Dedifferentiated amniotic fluid mesenchymal stem cell (primary cell): ENCODE results near the gene CAPN11.
"Not testable (repeated sequence)": the region's sequence is repeated elsewhere in the genome, so short reads cannot be mapped to it uniquely, and the experiment has no call there.

ENCODE experiments used
- DNase-seq: peaks from one replicate; pipeline ENCODE4 v3.0.0-alpha.2; 2016; ENCODE audit errors: extremely low spot score

CAPN11 gene

DNA sequence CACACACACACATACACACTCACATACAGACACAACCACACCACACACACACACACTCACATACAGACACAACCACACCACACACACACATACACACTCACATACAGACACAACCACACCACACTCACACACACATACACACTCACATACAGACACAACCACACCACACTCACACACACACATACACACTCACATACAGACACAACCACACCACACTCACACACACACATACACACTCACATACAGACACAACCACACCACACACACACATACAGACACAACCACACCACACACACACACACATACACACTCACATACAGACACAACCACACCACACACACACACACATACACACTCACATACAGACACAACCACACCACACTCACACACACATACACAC, 23.2 kb downstream of the CAPN11 start:
- DNase-seq: not testable (repeated sequence)

- DNase-seq: no peak
Observed at GRCh38 chr6:44182911-44183390, 24.3 kb downstream of the CAPN11 start.

DNA sequence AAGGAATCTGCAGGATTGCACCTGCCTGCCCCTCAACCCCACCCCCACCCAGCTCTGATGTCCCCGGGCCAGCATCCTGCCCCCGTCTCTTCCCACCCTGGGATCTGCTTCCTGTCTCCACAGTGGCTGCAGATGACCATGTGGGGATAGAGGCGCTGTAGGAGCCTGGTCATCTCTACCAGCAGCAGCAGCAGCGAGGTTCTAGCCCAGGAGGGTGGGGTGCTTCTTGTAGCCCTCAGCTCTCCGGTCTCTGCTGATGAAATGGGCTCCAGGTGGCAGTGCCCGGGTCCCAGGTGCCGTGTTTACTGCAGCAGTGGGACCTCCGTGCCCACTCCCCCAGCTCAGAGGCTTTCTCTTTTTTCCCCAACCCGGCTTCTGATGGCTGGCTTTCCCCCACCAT, 25.2 kb downstream of the CAPN11 start:
- DNase-seq: no peak

DNA sequence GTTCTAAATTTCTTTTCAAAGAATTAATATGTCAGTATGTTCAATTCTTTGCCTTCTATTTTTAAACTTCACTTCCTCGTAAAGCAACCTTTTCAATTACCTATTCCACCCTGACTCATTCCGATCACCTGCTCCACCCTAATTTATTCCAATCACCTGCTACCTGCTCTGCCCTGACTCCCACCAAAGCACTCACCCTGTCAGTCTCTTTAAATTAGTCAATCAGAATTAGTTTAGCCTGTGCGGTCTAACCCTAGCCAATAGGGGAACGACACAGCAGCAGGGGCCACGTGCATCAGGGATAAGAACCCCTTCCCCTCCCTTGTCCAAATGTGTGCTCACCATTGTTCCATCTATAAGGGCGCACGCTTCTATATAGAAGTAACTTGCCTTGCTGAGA, 26.7 kb downstream of the CAPN11 start:
- DNase-seq: not testable (repeated sequence)

- DNase-seq: no peak
Observed at GRCh38 chr6:44185953-44186634, 27.5 kb downstream of the CAPN11 start.

DNA sequence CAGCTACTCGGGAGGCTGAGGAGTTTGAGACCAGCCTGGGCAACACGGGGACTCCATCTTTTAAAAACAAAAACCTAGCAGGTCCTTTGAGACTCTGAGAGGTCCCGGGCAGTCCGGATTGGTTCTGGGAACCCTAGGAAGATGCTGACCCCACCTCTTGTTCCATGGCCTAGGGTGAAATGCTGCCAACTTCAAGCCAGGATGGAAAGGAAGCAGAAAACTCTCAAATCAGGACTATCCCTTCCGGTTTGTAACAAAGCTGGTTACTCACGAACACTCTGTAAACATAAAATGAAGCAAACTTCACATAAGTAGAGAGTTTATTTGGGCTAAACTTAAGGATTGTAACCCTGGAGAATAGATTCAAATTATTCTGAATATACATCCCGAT, 28.0 kb downstream of the CAPN11 start:
- DNase-seq: no peak

DNA sequence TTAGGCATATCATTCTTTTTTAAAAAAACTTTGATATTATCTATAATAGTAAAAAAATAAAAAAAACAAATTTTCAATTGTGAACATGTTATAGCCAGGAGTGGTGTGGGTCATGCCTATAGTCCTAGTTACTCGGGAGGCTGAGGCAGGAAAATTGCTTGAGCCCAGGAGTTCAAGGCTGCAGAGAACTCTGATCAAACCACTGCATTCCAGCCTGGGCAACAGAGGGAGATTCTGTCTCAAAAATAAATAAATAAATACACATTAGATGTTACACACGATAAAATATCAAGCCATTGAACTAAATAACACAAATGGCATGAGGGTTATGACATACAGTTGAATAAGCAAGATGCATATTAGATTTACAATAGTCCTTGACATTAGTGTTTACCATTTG, 30.2 kb downstream of the CAPN11 start:
- no peak for DNase-seq

GRCh38 chr6:44189257-44189656, 30.6 kb downstream of the CAPN11 start:
- no peak for DNase-seq

- no peak for DNase-seq
Observed at GRCh38 chr6:44190715-44191114, 32.1 kb downstream of the CAPN11 start.

GRCh38 chr6:44192428-44193041, 33.9 kb downstream of the CAPN11 start:
- DNase-seq: no peak

DNA sequence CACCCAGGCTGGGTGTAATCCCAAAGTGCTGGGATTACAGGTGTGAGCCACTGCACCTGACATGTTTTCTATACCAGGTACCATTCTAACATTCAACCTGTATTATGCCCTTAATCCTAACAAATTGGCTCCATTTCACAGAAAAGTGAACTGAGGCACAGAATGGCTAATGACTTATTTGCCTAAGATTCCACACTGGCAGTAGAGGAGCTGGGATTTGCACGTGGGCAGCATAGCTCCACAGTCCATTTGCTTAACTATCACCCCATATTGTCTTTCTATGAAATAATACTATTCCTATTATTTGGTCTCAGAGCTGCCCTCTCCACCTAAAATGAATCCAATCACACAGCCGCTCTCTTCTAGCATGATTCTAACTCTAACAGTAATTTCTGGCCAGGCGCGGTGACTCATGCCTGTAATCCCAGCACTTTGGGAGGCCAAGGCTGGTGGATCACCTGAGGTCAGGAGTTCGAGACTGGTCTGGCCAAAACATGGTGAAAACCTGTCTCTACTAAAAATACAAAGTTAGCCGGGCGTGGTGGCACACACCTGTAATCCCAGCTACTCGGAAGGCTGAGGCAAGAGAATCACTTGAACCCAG, 34.8 kb downstream of the CAPN11 start:
- no peak for DNase-seq

GRCh38 chr6:44194326-44194725, 35.7 kb downstream of the CAPN11 start:
- DNase-seq: no peak

DNA sequence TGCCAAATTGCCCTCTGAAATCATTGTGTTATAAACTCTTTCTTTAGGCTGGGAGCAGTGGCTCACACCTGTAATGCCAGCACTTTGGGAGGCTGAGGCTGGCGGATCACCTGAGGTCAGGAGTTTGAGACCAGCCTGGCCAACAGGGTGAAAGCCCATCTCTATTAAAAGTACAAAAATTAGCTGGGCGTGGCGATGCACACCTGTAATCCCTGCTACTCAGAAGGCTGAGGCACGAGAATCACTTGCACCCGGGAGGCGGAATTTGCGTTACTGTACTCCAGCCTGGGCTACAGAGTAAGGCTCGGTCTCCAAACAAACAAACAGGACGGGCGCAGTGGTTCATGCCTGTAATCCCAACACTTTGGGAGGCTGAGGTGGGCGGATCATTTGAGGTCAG, 37.7 kb downstream of the CAPN11 start:
- DNase-seq: not testable (repeated sequence)

DNA sequence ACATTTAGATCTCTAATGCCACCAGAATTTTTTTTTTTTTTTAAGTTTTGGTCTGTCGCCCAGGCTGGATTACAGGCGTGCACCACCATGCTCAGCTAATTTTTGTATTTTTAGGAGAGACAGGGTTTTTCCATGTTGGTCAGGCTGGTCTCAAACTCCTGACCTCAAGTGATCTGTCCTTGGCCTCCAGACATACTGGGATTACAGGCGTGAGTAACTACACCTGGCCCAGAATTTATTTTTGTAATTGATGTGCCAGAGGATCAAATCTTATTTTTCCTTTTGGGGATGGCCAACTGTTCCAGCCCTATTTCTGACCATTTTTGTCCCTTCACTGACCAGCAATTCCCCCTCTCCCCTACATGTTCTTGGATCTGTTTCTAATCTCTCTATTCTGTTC, 40.1 kb downstream of the CAPN11 start:
- no peak for DNase-seq

- no peak for DNase-seq
Observed at GRCh38 chr6:44199883-44200282, 41.3 kb downstream of the CAPN11 start.

DNA sequence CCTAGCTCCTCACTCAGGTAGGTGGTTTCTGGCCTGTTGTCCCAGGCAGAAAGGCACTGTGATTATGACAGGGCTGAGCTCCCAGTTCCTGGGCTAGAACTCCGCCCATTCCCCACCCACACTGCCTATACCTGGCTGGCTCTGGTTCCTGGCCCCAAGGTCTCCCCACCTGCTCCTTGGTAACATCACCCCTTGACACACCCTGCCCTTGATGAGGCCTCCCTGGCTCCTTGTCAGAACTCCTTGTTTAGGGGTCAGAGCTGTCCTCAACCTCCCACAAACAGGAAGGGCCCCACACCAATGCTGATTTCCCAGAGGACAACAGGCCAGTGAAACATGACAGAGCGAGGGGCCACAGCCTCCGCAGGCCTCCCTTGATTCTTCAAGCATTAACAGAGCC, 42.6 kb downstream of the CAPN11 start:
- no peak for DNase-seq

DNA sequence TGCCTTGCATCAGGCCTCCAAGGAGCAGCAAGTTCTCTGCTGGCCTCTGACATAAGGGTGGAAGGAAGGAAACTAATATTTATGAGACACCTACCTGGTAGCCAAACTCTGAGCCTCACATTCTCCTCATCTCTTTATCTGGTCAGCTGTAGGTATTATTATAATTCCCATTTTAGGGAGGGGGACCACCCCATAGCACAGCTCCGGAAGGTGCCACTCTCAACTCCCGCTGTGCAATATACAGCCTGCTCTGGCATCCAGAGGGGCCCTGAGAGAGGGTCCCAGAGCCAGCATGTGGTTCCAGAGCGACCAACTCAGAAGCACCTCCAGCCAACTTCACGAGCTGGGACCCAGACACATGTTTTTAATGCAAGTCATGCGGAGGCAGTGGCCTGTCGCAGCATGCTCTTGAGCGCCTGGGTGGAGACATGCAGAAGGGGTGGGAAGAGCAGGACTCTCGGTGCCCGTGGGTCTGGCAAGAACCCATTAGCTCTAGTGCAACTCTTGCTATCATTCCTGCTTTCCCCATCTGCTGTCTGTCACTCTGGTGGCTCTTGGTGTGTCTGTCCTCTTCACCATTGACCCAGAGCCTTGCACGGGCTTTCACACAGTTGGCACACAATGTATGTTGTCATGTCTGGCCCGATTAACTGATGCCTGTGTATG, 43.2 kb downstream of the CAPN11 start:
- no peak for DNase-seq

DNA sequence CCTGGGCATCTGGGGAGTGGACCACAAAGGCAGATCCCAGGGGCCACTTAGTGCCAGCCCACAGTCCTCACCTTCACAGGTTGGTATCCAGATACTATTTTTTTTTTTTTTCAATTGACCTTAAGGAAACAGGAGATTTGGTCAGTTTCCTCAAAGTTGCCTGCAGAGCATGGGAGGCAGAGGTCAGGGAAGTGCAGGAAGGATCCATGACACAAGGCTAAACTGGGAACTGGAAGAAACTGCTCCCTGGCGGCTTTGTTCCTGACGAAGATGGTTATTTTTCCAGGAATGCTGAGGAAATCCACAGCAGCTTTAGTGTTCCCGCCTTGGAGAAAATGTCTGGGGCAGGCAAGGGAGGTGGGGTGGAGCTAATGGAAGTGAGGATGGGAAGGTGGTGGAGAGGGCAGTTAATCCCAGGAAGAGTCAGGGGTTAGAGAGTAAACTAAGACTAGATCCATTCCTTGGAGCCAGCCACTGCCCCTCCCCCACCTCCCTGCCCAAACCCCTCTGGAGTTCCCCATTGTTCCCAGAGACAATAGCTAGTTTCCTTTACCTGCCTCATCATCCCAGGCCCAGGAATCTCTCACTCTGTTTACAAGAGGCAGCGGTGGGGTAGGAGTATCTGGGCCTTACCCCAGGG, 43.8 kb downstream of the CAPN11 start:
- no peak for DNase-seq

- no peak for DNase-seq
Observed at GRCh38 chr6:44202972-44203750, 44.5 kb downstream of the CAPN11 start.

GRCh38 chr6:44203955-44204354, 45.3 kb downstream of the CAPN11 start:
- no peak for DNase-seq

- no peak for DNase-seq
Observed at GRCh38 chr6:44207966-44208365, 49.3 kb downstream of the CAPN11 start.
